HG03025 (cell line): ENCODE measurements around the gene MRPL40.
A peak's percentile ranks its signal among the peaks of the same experiment; 100 is the strongest.
"Not testable (repeated sequence)": the region's sequence is repeated elsewhere in the genome, so short reads cannot be mapped to it uniquely, and the experiment has no call there.

Experiments
- ATAC-seq: cut with Tn5 transposase; IDR thresholded peaks from one replicate; pipeline ENCODE4 v1.9.1; 2021; ENCODE audit warnings: mild to moderate bottlenecking, moderate library complexity; ENCODE audit not compliant: unreplicated experiment, low FRiP score

MRPL40 gene

GRCh38 chr22:19436444-19437161, 4.3 kb downstream of the MRPL40 start:
- ATAC-seq = not testable (repeated sequence)

- ATAC-seq = no peak
These were observed 6.0 kb downstream of the MRPL40 start for GRCh38 chr22:19438298-19438697.

GRCh38 chr22:19440411-19441195, 8.3 kb downstream of the MRPL40 start:
- no peak for ATAC-seq

GRCh38 chr22:19442166-19442565, 9.8 kb downstream of the MRPL40 start:
- no peak for ATAC-seq

- no peak for ATAC-seq
These were observed 11.3 kb downstream of the MRPL40 start for GRCh38 chr22:19443544-19444211.

GRCh38 chr22:19445279-19445982, 13.1 kb downstream of the MRPL40 start:
- ATAC-seq = not testable (repeated sequence)

- ATAC-seq = no peak
These were observed 14.4 kb downstream of the MRPL40 start for GRCh38 chr22:19446603-19447329.

GRCh38 chr22:19447330-19448075, 15.2 kb downstream of the MRPL40 start, which contains the start of gene C22orf39:
C22orf39 (minus strand) TSS chr22:19447711; CDS start chr22:19447688, 23 bp downstream.
- ATAC-seq = peak; percentile 66

- peak; percentile 18 for ATAC-seq
These were observed 15.8 kb downstream of the MRPL40 start for GRCh38 chr22:19448076-19448607.

GRCh38 chr22:19448739-19449421, 16.5 kb downstream of the MRPL40 start:
- ATAC-seq = no peak

GRCh38 chr22:19449422-19449767, 17.1 kb downstream of the MRPL40 start:
- no peak for ATAC-seq

- ATAC-seq = no peak
These were observed 18.2 kb downstream of the MRPL40 start for GRCh38 chr22:19450363-19451175.

GRCh38 chr22:19451570-19451969, 19.2 kb downstream of the MRPL40 start:
- no peak for ATAC-seq

- no peak for ATAC-seq
These were observed 21.4 kb downstream of the MRPL40 start for GRCh38 chr22:19453718-19454117.

GRCh38 chr22:19454156-19454555, 21.8 kb downstream of the MRPL40 start:
- no peak for ATAC-seq

GRCh38 chr22:19455033-19455432, 22.7 kb downstream of the MRPL40 start:
- ATAC-seq = no peak

GRCh38 chr22:19455585-19456370, 23.4 kb downstream of the MRPL40 start:
- no peak for ATAC-seq
